ENCODE data around the gene WAC.

WAC gene

DNA sequence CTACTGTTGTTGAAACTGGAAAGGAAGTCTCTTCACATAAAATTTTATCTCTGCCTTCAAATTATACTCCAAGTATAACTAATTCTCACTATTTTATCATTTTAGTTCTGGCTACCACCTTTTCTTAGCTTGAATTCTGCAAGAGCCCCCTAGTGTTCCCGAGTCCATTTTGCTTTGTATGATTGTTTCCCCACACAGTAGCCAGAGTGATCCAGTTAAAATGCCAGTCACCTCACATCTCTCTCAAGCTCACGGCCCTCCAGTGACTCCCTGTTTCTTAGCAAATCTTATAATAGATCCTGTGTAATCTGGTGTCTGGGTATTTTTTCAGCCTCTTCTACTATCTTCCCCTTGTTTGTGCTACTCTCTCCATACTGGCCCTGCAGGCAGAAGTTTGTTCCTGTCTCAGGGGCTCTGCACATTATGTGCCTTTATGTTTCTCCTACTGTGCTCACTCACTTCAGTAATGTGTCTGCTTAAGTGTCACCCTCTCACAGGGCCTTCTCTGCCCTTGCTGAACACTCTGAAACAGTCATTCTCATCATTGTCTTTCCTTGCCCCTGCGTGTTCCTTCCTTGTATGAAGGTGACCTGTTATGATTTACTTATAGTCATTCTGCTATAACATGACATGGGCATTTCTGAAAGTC, 8.9 kb downstream of the WAC start:
- ChIA-PET POLR2A (interaction anchor here (0.7 to 1.2 kb wide), 2 partner anchors 14 to 93 kb away, joined by 3 to 4 read pairs; no protein-coding TSS in a partner anchor), CTCF (interaction anchor here (0.9 kb wide), 1 partner anchor 10 kb away, joined by 3 read pairs; no protein-coding TSS in a partner anchor)
- no peak for TF ChIP-seq CTBP1 (IDR thresholded peaks at IDR 0.05; ENCODE audit: borderline replicate concordance)
- TF ChIP-seq SP1 (IDR thresholded peaks at IDR 0.05) = no peak
- TF ChIP-seq ELF4 (IDR thresholded peaks at IDR 0.05) = no peak
- TF ChIP-seq FOXM1 (IDR thresholded peaks at IDR 0.05; ENCODE audit: borderline replicate concordance) = no peak
- no peak for TF ChIP-seq L3MBTL2 (conservative IDR thresholded peaks at IDR 0.05)
- no peak for TF ChIP-seq FOXK2 (IDR thresholded peaks at IDR 0.05)
- no peak for TF ChIP-seq ZNF384 (IDR thresholded peaks at IDR 0.05)
- TF ChIP-seq, protein P1, sequence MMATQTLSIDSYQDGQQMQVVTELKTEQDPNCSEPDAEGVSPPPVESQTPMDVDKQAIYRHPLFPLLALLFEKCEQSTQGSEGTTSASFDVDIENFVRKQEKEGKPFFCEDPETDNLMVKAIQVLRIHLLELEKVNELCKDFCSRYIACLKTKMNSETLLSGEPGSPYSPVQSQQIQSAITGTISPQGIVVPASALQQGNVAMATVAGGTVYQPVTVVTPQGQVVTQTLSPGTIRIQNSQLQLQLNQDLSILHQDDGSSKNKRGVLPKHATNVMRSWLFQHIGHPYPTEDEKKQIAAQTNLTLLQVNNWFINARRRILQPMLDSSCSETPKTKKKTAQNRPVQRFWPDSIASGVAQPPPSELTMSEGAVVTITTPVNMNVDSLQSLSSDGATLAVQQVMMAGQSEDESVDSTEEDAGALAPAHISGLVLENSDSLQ (IDR thresholded peaks at IDR 0.05) = no peak
- no peak for TF ChIP-seq NFRKB (IDR thresholded peaks at IDR 0.05)
- TF ChIP-seq HDGF (IDR thresholded peaks at IDR 0.05; ENCODE audit: borderline replicate concordance) = no peak
- TF ChIP-seq ARNT (IDR thresholded peaks at IDR 0.05) = no peak
- TF ChIP-seq TARDBP (IDR thresholded peaks at IDR 0.05) = no peak
- no peak for TF ChIP-seq FOXA1 (IDR thresholded peaks at IDR 0.05)
- no peak for TF ChIP-seq LEF1 (IDR thresholded peaks at IDR 0.05; ENCODE audit: borderline replicate concordance)
- TF ChIP-seq SUZ12 (IDR thresholded peaks at IDR 0.05) = no peak
- no peak for TF ChIP-seq BHLHE40 (IDR thresholded peaks at IDR 0.05; ENCODE audit: borderline replicate concordance)
- DNase-seq (ENCODE audit: extremely low spot score) = no peak

DNA sequence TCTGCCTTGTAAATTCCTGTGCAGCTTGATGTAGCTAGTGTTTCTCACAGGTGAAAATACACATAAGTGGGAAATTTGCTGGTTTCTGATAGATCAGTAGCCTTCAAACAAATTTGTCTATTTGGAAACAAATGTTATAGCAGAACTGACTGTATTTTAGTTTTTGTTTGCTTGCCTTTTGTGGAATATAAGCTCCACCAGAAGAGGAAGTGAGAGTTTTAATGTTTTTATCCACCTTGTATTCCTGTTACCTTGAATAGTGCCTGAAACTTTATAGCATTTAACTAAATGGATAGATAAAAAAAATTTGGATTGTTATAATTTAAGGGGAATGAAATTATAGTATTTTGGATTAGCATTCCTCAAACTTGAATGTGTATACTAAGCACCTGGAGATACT, 9.8 kb downstream of the WAC start:
- CTCF ChIA-PET = no interaction called here
- POLR2A ChIA-PET = interaction anchor here (0.7 to 1.2 kb wide), 2 partner anchors 13 to 94 kb away, joined by 3 to 4 read pairs; no protein-coding TSS in a partner anchor
- DNase-seq (ENCODE audit: extremely low spot score) = no peak
- TF ChIP-seq FOXA1 (IDR thresholded peaks at IDR 0.05) (no peak), SUZ12 (IDR thresholded peaks at IDR 0.05) (no peak), NFRKB (IDR thresholded peaks at IDR 0.05) (no peak), L3MBTL2 (conservative IDR thresholded peaks at IDR 0.05) (no peak), SP1 (IDR thresholded peaks at IDR 0.05) (no peak), ELF4 (IDR thresholded peaks at IDR 0.05) (no peak), BHLHE40 (IDR thresholded peaks at IDR 0.05; ENCODE audit: borderline replicate concordance) (no peak), HDGF (IDR thresholded peaks at IDR 0.05; ENCODE audit: borderline replicate concordance) (no peak)

DNA sequence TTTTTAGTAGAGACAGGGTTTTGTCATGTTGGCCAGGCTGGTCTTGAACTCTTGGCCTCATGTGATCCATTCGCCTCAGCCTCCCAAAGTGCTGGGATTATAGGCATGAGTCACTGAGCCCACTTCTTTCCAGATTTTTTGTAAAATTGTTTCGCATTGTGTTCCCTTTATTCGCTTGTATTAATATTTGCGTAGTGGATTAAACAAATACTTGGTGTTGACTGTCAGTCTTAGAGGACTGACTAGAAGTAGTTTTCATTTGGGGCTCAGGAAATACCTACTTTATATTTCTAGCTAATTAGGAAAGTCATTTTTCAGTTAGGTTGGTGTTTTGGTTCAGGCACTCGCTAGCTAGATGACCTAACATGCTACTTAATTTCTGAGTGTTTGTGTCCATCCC, 11.1 kb downstream of the WAC start:
- DNase-seq (ENCODE audit: extremely low spot score) = no peak
- ChIA-PET CTCF (no interaction called here), POLR2A (interaction anchor here (0.7 kb wide), 1 partner anchor 46 kb away, joined by 3 read pairs; no protein-coding TSS in a partner anchor)
- TF ChIP-seq, protein P1 (IDR thresholded peaks at IDR 0.05) = no peak
- no peak for TF ChIP-seq HDGF (IDR thresholded peaks at IDR 0.05; ENCODE audit: borderline replicate concordance)
- TF ChIP-seq FOXK2 (IDR thresholded peaks at IDR 0.05) = no peak
- TF ChIP-seq ZNF384 (IDR thresholded peaks at IDR 0.05) = no peak
- no peak for TF ChIP-seq ELF4 (IDR thresholded peaks at IDR 0.05)
- no peak for TF ChIP-seq SP1 (IDR thresholded peaks at IDR 0.05)
- no peak for TF ChIP-seq FOXA1 (IDR thresholded peaks at IDR 0.05)
- TF ChIP-seq LEF1 (IDR thresholded peaks at IDR 0.05; ENCODE audit: borderline replicate concordance) = no peak
- TF ChIP-seq ARNT (IDR thresholded peaks at IDR 0.05) = no peak
- TF ChIP-seq CTBP1 (IDR thresholded peaks at IDR 0.05; ENCODE audit: borderline replicate concordance) = no peak
- no peak for TF ChIP-seq FOXM1 (IDR thresholded peaks at IDR 0.05; ENCODE audit: borderline replicate concordance)

DNA sequence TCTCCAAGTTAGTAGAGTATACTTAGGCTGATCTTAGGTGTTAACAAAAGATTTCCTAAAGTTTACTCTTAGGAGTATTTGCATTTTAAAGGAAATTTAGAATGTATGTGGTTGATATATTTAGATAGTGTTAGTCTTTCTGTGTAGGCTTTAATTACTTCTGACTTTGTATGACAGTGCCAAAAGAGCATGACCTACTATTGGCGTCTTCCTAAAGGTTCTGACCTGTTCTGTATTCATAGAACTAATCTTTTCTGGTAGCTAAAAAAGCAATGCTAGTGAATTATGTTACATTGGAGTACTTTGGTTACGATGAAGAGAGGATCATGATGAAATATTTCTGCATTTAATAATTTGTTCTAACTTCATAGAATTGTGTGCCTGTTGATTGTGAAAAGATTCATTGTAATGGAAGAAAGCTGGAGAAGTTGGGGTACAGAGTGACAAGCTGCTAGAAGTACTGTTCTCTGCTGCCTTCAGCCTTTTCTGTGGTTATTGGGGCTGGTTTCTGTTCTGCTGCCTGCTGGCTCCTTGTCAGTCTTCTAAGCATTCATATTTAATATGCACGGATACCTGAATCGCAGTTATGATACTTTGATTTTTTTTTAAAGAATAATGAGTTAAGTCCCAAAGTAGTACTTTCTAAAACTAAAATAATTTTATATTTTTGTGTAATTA, 13.2 kb downstream of the WAC start:
- POLR2A ChIA-PET = interaction anchor here (1.1 to 1.5 kb wide), 2 partner anchors 9 to 14 kb away, joined by 3 read pairs; partner anchors contain the start of gene WAC
- no peak for DNase-seq (ENCODE audit: extremely low spot score)
- CTCF ChIA-PET = no interaction called here
- TF ChIP-seq FOXK2 (IDR thresholded peaks at IDR 0.05) = no peak
- TF ChIP-seq ARNT (IDR thresholded peaks at IDR 0.05) = no peak
- TF ChIP-seq LEF1 (IDR thresholded peaks at IDR 0.05; ENCODE audit: borderline replicate concordance) = no peak
- no peak for TF ChIP-seq NFRKB (IDR thresholded peaks at IDR 0.05)
- no peak for TF ChIP-seq SP1 (IDR thresholded peaks at IDR 0.05)
- TF ChIP-seq CTBP1 (IDR thresholded peaks at IDR 0.05; ENCODE audit: borderline replicate concordance) = no peak
- TF ChIP-seq FOXA1 (IDR thresholded peaks at IDR 0.05) = no peak
- TF ChIP-seq, protein P1 (IDR thresholded peaks at IDR 0.05) = no peak
- no peak for TF ChIP-seq FOXM1 (IDR thresholded peaks at IDR 0.05; ENCODE audit: borderline replicate concordance)
- TF ChIP-seq HDGF (IDR thresholded peaks at IDR 0.05; ENCODE audit: borderline replicate concordance) = no peak
- no peak for TF ChIP-seq TARDBP (IDR thresholded peaks at IDR 0.05)
- TF ChIP-seq BHLHE40 (IDR thresholded peaks at IDR 0.05; ENCODE audit: borderline replicate concordance) = no peak
- no peak for TF ChIP-seq L3MBTL2 (conservative IDR thresholded peaks at IDR 0.05)
- TF ChIP-seq ELF4 (IDR thresholded peaks at IDR 0.05) = no peak

DNA sequence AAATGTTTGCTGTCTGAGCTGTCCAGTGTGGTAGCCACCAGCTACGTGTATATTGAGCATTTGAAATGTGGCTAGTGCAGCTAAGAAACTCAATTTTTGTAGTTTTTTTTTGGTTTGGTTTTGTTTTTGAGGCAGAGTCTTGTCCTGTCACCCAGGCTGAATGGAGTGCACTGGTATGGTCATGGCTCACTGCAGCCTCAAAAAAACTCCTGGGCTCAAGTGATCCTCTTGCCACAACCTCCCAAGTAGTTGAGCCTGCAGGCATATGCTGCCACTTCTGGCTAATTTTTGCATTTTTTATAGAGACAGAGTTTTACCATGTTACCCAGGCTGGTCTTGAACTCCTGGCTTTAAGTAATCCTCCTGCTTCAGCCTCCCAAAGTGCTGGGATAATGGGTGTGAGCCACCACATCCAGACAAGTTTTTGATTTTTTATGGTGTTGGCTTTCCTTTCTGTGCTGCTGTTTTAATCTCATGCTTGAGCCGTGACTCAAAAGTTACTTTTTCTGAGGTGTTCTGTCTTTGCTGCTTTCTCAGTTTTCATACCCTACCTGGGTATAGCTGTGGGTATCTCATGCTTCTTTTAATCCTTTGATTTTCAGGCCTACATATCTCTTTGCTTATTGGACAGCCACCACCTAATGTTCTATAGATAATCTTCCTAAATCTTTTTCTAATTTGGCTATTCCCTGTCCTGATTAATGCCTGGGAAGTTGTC, 16.0 kb downstream of the WAC start:
- CTCF ChIA-PET = interaction anchor here (0.5 kb wide), 1 partner anchor 217 kb away, joined by 3 read pairs; no protein-coding TSS in a partner anchor
- TF ChIP-seq HDGF (IDR thresholded peaks at IDR 0.05; ENCODE audit: borderline replicate concordance) = no peak
- TF ChIP-seq LEF1 (IDR thresholded peaks at IDR 0.05; ENCODE audit: borderline replicate concordance) = no peak
- TF ChIP-seq FOXK2 (IDR thresholded peaks at IDR 0.05) = no peak
- TF ChIP-seq TARDBP (IDR thresholded peaks at IDR 0.05) = no peak
- no peak for TF ChIP-seq ZNF384 (IDR thresholded peaks at IDR 0.05)
- no peak for TF ChIP-seq L3MBTL2 (conservative IDR thresholded peaks at IDR 0.05)
- no peak for TF ChIP-seq BHLHE40 (IDR thresholded peaks at IDR 0.05; ENCODE audit: borderline replicate concordance)
- no peak for TF ChIP-seq NFRKB (IDR thresholded peaks at IDR 0.05)
- no peak for TF ChIP-seq SUZ12 (IDR thresholded peaks at IDR 0.05)
- TF ChIP-seq ARNT (IDR thresholded peaks at IDR 0.05) = no peak
- TF ChIP-seq, protein P1 (IDR thresholded peaks at IDR 0.05) = no peak
- TF ChIP-seq CTBP1 (IDR thresholded peaks at IDR 0.05; ENCODE audit: borderline replicate concordance) = no peak
- TF ChIP-seq FOXM1 (IDR thresholded peaks at IDR 0.05; ENCODE audit: borderline replicate concordance) = no peak
- TF ChIP-seq FOXA1 (IDR thresholded peaks at IDR 0.05) = no peak
- no peak for TF ChIP-seq SP1 (IDR thresholded peaks at IDR 0.05)
- no peak for TF ChIP-seq ELF4 (IDR thresholded peaks at IDR 0.05)
- DNase-seq (ENCODE audit: extremely low spot score) = no peak
- POLR2A ChIA-PET = no interaction called here
